ENCODE results near the gene MAMDC2.

GRCh38 chr9:70093095-70093494 is 49.4 kb downstream of the MAMDC2 start:
- TF ChIP-seq, protein P1, sequence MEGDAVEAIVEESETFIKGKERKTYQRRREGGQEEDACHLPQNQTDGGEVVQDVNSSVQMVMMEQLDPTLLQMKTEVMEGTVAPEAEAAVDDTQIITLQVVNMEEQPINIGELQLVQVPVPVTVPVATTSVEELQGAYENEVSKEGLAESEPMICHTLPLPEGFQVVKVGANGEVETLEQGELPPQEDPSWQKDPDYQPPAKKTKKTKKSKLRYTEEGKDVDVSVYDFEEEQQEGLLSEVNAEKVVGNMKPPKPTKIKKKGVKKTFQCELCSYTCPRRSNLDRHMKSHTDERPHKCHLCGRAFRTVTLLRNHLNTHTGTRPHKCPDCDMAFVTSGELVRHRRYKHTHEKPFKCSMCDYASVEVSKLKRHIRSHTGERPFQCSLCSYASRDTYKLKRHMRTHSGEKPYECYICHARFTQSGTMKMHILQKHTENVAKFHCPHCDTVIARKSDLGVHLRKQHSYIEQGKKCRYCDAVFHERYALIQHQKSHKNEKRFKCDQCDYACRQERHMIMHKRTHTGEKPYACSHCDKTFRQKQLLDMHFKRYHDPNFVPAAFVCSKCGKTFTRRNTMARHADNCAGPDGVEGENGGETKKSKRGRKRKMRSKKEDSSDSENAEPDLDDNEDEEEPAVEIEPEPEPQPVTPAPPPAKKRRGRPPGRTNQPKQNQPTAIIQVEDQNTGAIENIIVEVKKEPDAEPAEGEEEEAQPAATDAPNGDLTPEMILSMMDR (IDR thresholded peaks at IDR 0.05) = no peak
- TF ChIP-seq POLR2A (IDR thresholded peaks at IDR 0.05) = no peak

Measured in thyroid gland (tissue), 4 donors.